Uterus (tissue), 4 donors: ENCODE data around the gene CDH13. TPM values are rescaled to one million over a fixed set of nuclear protein-coding genes. Genes with fewer than 3 reads are reported as not detected.

Experiments
- DNase-seq, 2 donors: peaks; one replicate each; pipeline ENCODE4 v3.0.0-alpha.2; 2019 to 2020
- H3K27ac ChIP-seq, 2 donors: fragments of 200-600 bp; sonication (generic); 1 replicate in 1 of 2; 2 replicates in 1 of 2; pipeline ENCODE4 v1.5.1; 2016 to 2018
- H3K27me3 ChIP-seq, 2 donors: fragments of 200-600 bp; sonication (generic); one replicate each; pipeline ENCODE4 v1.5.1; 2018 to 2019; ENCODE audit warnings: control low read depth in 1 of 2
- H3K36me3 ChIP-seq, 2 donors: fragments of 200-600 bp; sonication (generic); one replicate each; pipeline ENCODE4 v1.5.1; 2019; ENCODE audit warnings: control low read depth in 1 of 2
- H3K4me1 ChIP-seq, 2 donors: fragments of 200-600 bp; sonication (generic); one replicate each; pipeline ENCODE4 v1.5.1; 2018 to 2019; ENCODE audit warnings: control low read depth in 1 of 2
- H3K4me3 ChIP-seq, 2 donors: fragments of 200-600 bp; sonication (generic); 1 replicate in 1 of 2; 2 replicates in 1 of 2; pipeline ENCODE4 v1.5.1; 2018 to 2019; ENCODE audit warnings: mild to moderate bottlenecking in 1 of 2
- H3K9me3 ChIP-seq, 2 donors: fragments of 200-600 bp; sonication (generic); one replicate each; pipeline ENCODE4 v1.5.1; 2019; ENCODE audit warnings: control low read depth in 1 of 2
- CTCF ChIP-seq, 4 experiments: fragments of 200-600 bp in 2 of 4; fragments of 450-650 bp in 2 of 4; sonication (generic) in 2 of 4; IDR thresholded peaks; one replicate each; pipeline ENCODE4 v1.5.1; 2016 to 2019; ENCODE audit warnings: antibody characterized with exemption in 4 of 4, mild to moderate bottlenecking in 2 of 4, moderate library complexity in 1 of 4
- POLR2A ChIP-seq, 2 donors: fragments of 450-650 bp; IDR thresholded peaks; one replicate each; pipeline ENCODE4 v1.6.1; 2016; ENCODE audit warnings: antibody characterized with exemption in 2 of 2, mild to moderate bottlenecking in 1 of 2, moderate library complexity in 1 of 2
- intact Hi-C: fragments of 100-400 bp; cut with DNase I; formaldehyde crosslinking; loops from one replicate; pipeline ENCODE4 v1.15.1; 2023; ENCODE audit warnings: low total_unique reads
- total RNA-seq, 4 donors: library from RNA; depleted of rRNA in 3 of 4; stranded (reverse); fragments of >200 nt in 3 of 4; gene quantifications; one replicate each; pipeline versions ENCODE4 v1.1.0 to v1.2.4, GENCODE V29; 2014 to 2023
- donor health status: DM: yes; HTN: yes; CAD: no.

CDH13 gene
- total RNA-seq, 4 donors from 2014 or later, result 49.1 to 99.4 (median 82.7) TPM

- TF ChIP-seq POLR2A (IDR thresholded peaks at IDR 0.05) (no peak), CTCF (IDR thresholded peaks at IDR 0.05) (no peak)
- Histone ChIP-seq H3K36me3 (no peaks in the 10 kb centered on the region), H3K9me3 (no peaks in the 10 kb centered on the region), H3K4me1 (no peaks in the 10 kb centered on the region), H3K27me3 (no peaks in the 10 kb centered on the region), H3K4me3 (no peak overlapping the region), H3K27ac (no peak overlapping the region)
- no peak for DNase-seq
- intact Hi-C loops, result no loop called here
These were observed 1093.4 kb downstream of the CDH13 start for GRCh38 chr16:83720213-83720612.

GRCh38 chr16:83720981-83721380 is 1094.2 kb downstream of the CDH13 start:
- no peak for DNase-seq
- Histone ChIP-seq H3K36me3 (no peaks in the 10 kb centered on the region), H3K4me3 (no peak overlapping the region), H3K27ac (no peak overlapping the region), H3K27me3 (no peaks in the 10 kb centered on the region), H3K4me1 (no peaks in the 10 kb centered on the region), H3K9me3 (no peaks in the 10 kb centered on the region)
- intact Hi-C loops, result no loop called here
- TF ChIP-seq POLR2A (IDR thresholded peaks at IDR 0.05) (no peak), CTCF (IDR thresholded peaks at IDR 0.05) (no peak)

- Histone ChIP-seq H3K4me3 (no peak overlapping the region), H3K27me3 (no peaks in the 10 kb centered on the region), H3K36me3 (no peaks in the 10 kb centered on the region), H3K9me3 (no peaks in the 10 kb centered on the region), H3K27ac (no peak overlapping the region), H3K4me1 (no peaks in the 10 kb centered on the region)
- no peak for DNase-seq
- TF ChIP-seq CTCF (IDR thresholded peaks at IDR 0.05), result no peak
- TF ChIP-seq POLR2A (IDR thresholded peaks at IDR 0.05), result no peak
- intact Hi-C loops, result no loop called here
These were observed 1094.9 kb downstream of the CDH13 start for GRCh38 chr16:83721676-83722075.

- Histone ChIP-seq H3K27ac (no peak overlapping the region), H3K27me3 (no peaks in the 10 kb centered on the region), H3K9me3 (no peaks in the 10 kb centered on the region), H3K4me3 (no peak overlapping the region), H3K4me1 (no peaks in the 10 kb centered on the region), H3K36me3 (no peaks in the 10 kb centered on the region)
- no peak for TF ChIP-seq CTCF (IDR thresholded peaks at IDR 0.05)
- TF ChIP-seq POLR2A (IDR thresholded peaks at IDR 0.05), result no peak
- DNase-seq, result no peak
- intact Hi-C loops, result no loop called here
These were observed 1095.9 kb downstream of the CDH13 start for GRCh38 chr16:83722456-83723183.

GRCh38 chr16:83723244-83723643 is 1096.5 kb downstream of the CDH13 start:
- no peaks in the 10 kb centered on the region for H3K36me3 ChIP-seq
- no peak for DNase-seq
- no peak overlapping the region for H3K27ac ChIP-seq
- intact Hi-C loops, result no loop called here
- H3K4me1 ChIP-seq, result no peaks in the 10 kb centered on the region
- no peaks in the 10 kb centered on the region for H3K9me3 ChIP-seq
- no peaks in the 10 kb centered on the region for H3K27me3 ChIP-seq
- H3K4me3 ChIP-seq, result no peak overlapping the region
- TF ChIP-seq CTCF (IDR thresholded peaks at IDR 0.05) (no peak), POLR2A (IDR thresholded peaks at IDR 0.05) (no peak)
